T-cell (primary cell): ENCODE measurements around the gene ELP2. TPM values are rescaled to one million over a fixed set of nuclear protein-coding genes. Genes with fewer than 3 reads are reported as not detected.

Experiments used
- ATAC-seq, 4 experiments: fragments of 200-7000 bp in 3 of 4; fragments of 150-1000 bp in 1 of 4; cut with Tn5 transposase; replicated peaks in 1 of 4; 1 replicate in 3 of 4; 2 replicates in 1 of 4; pipeline ENCODE4 v1.10.0; 2021; ENCODE audit warnings: moderate library complexity in 3 of 4, mild to moderate bottlenecking in 2 of 4, moderate number of reproducible peaks in 1 of 4
- CTCF ChIA-PET, 2 donors: fragments of 300-600 bp; sonication (Branson Sonifier 250); formaldehyde crosslinking; loops; one replicate each; lab custom pipeline; 2022; ENCODE audit warnings: antibody characterized with exemption in 2 of 2; lab: Charles Lee
- POLR2A ChIA-PET, 2 donors: fragments of 300-600 bp; sonication (Branson Sonifier 250); formaldehyde crosslinking; loops; one replicate each; lab custom pipeline; 2022; ENCODE audit warnings: antibody characterized with exemption in 2 of 2; lab: Charles Lee
- DNase-seq, 35 experiments: peaks; one replicate each; pipeline versions ENCODE4 v3.0.0 to v3.0.0-alpha.2; 2013 to 2023
- H3K27ac ChIP-seq: one replicate; pipeline ENCODE4 v1.5.1; 2013; ENCODE audit warnings: low read length
- H3K27me3 ChIP-seq, 2 experiments: replicated peaks in 1 of 2; 1 replicate in 1 of 2; 2 replicates in 1 of 2; pipeline versions ENCODE4 v1.6.1 to v1.7.0; 2013; ENCODE audit warnings: low read length in 1 of 2, mixed read lengths in 1 of 2; ENCODE audit not compliant: control insufficient read depth in 2 of 2, insufficient read depth in 2 of 2; ENCODE audit errors: extremely low read depth in 1 of 2
- H3K36me3 ChIP-seq, 2 donors: 1 replicate in 1 of 2; 2 replicates in 1 of 2; pipeline versions ENCODE4 v1.6.1 to v1.7.0; 2013; ENCODE audit warnings: low read length in 1 of 2; ENCODE audit not compliant: control insufficient read depth in 2 of 2, insufficient read depth in 1 of 2; ENCODE audit errors: extremely low read depth in 1 of 2
- H3K4me1 ChIP-seq, 2 experiments: 1 replicate in 1 of 2; 2 replicates in 1 of 2; pipeline versions ENCODE4 v1.6.1 to v1.7.0; 2013; ENCODE audit warnings: low read length in 2 of 2, mixed read lengths in 1 of 2; ENCODE audit not compliant: insufficient read depth in 2 of 2, control insufficient read depth in 1 of 2; ENCODE audit errors: extremely low read depth in 1 of 2
- H3K4me3 ChIP-seq, 2 donors: 1 replicate in 1 of 2; 2 replicates in 1 of 2; pipeline versions ENCODE4 v1.5.1 to v1.7.0; 2013; ENCODE audit warnings: mild to moderate bottlenecking in 2 of 2, low read length in 1 of 2, moderate library complexity in 1 of 2; ENCODE audit not compliant: control insufficient read depth in 1 of 2; ENCODE audit errors: extremely low read depth in 1 of 2
- H3K9me3 ChIP-seq: 2 replicates; pipeline ENCODE4 v1.7.0; 2013
- H3K27ac Mint-ChIP-seq, 2 donors: one replicate each; pipeline ENCODE4 v1.8.0; 2020 to 2021; ENCODE audit warnings: mild to moderate bottlenecking in 2 of 2, mixed read lengths in 2 of 2
- H3K27me3 Mint-ChIP-seq, 2 donors: one replicate each; pipeline ENCODE4 v1.8.0; 2021 to 2022; ENCODE audit warnings: mixed read lengths in 2 of 2
- H3K36me3 Mint-ChIP-seq: one replicate; pipeline ENCODE4 v1.8.0; 2021; ENCODE audit warnings: mixed read lengths
- H3K4me1 Mint-ChIP-seq, 3 donors: one replicate each; pipeline ENCODE4 v1.8.0; 2020 to 2022; ENCODE audit warnings: mixed read lengths in 3 of 3, mild to moderate bottlenecking in 1 of 3
- H3K4me3 Mint-ChIP-seq, 3 donors: one replicate each; pipeline ENCODE4 v1.8.0; 2020 to 2022; ENCODE audit warnings: mild to moderate bottlenecking in 3 of 3, mixed read lengths in 3 of 3, moderate library complexity in 3 of 3
- H3K9me3 Mint-ChIP-seq, 3 donors: one replicate each; pipeline ENCODE4 v1.8.0; 2020 to 2022; ENCODE audit warnings: mixed read lengths in 3 of 3
- WGBS: methylation state at CpG from one replicate; pipeline ENCODE4 v1.1.5; 2013; ENCODE audit warnings: missing lambda C conversion rate; ENCODE audit not compliant: insufficient coverage; 5-methylcytosine and 5-hydroxymethylcytosine counted together
- total RNA-seq, 35 experiments: library from RNA in 6 of 35; stranded (reverse) in 6 of 35; fragments of 120-200 nt in 1 of 35; gene quantifications; one replicate each; pipeline versions ENCODE4 v1.2.1 to v1.2.4 and lab custom pipeline; 2013 to 2026

ELP2 gene
- total RNA-seq, 5 donors from 2014 or later (not counting 1 experiment from before 2014, with no cell fraction given): 109 to 156 (median 150) TPM

- Histone ChIP-seq H3K36me3 (peaks cover 6 to 89% of the 10 kb centered on the region in 2 donors), H3K27ac (no peak overlapping the region), H3K9me3 (no peaks in the 10 kb centered on the region), H3K4me1 (no peaks in the 10 kb centered on the region), H3K27me3 (no peaks in the 10 kb centered on the region), H3K4me3 (no peak overlapping the region)
- POLR2A ChIA-PET: interaction anchor here in 1 of 2 donors (0.7 kb wide), 1 partner anchor 20 kb away, joined by 3 read pairs; no protein-coding TSS in a partner anchor
- Mint-ChIP-seq H3K36me3 (peaks cover 65% of the 10 kb centered on the region), H3K27ac (no peak overlapping the region), H3K27me3 (no peaks in the 10 kb centered on the region), H3K4me1 (peaks cover 22 to 35% (median 23%) of the 10 kb centered on the region in 3 donors), H3K9me3 (no peaks in the 10 kb centered on the region), H3K4me3 (no peak overlapping the region)
- ATAC-seq (no peak), DNase-seq (no peak)
- WGBS: no CpG with 5 or more reads among the region's 2 CpGs
- CTCF ChIA-PET: interaction anchor here in 1 of 2 donors (0.7 to 1.0 kb wide), 2 partner anchors 20 to 129 kb away, joined by 3 to 6 read pairs; no protein-coding TSS in a partner anchor
Observed at GRCh38 chr18:36153771-36154170, 24.1 kb downstream of the ELP2 start.

GRCh38 chr18:36155851-36156757 lies 26.4 kb downstream of the ELP2 start:
- H3K4me3 Mint-ChIP-seq: no peak overlapping the region
- no peak overlapping the region for H3K27ac Mint-ChIP-seq
- ATAC-seq (no peak), DNase-seq (no peak)
- no peaks in the 10 kb centered on the region for H3K27me3 Mint-ChIP-seq
- Histone ChIP-seq H3K4me1 (no peaks in the 10 kb centered on the region), H3K9me3 (no peaks in the 10 kb centered on the region), H3K27ac (no peak overlapping the region), H3K27me3 (no peaks in the 10 kb centered on the region), H3K36me3 (peaks cover 0 to 88% of the 10 kb centered on the region in 2 donors), H3K4me3 (no peak overlapping the region)
- CTCF ChIA-PET: no interaction called here
- peaks cover 23 to 31% (median 29%) of the 10 kb centered on the region in 3 donors for H3K4me1 Mint-ChIP-seq
- POLR2A ChIA-PET: interaction anchor here in 1 of 2 donors (0.6 to 1.0 kb wide), 2 partner anchors 10 to 27 kb away, joined by 3 read pairs; partner anchors contain the start of gene SLC39A6
- 100% methylated on average over 2 of the region's 7 CpGs for WGBS
- peaks cover 66% of the 10 kb centered on the region for H3K36me3 Mint-ChIP-seq
- H3K9me3 Mint-ChIP-seq: no peaks in the 10 kb centered on the region

- Mint-ChIP-seq H3K9me3 (no peaks in the 10 kb centered on the region), H3K27ac (peak overlapping the region in 1 of 2 donors; percentile 41), H3K36me3 (peaks cover 70% of the 10 kb centered on the region), H3K27me3 (no peaks in the 10 kb centered on the region), H3K4me3 (no peak overlapping the region), H3K4me1 (peaks cover 23 to 37% (median 34%) of the 10 kb centered on the region in 3 donors)
- no peaks in the 10 kb centered on the region for H3K9me3 ChIP-seq
- CTCF ChIA-PET: no interaction called here
- H3K27me3 ChIP-seq: no peaks in the 10 kb centered on the region
- POLR2A ChIA-PET: no interaction called here
- H3K4me1 ChIP-seq: no peaks in the 10 kb centered on the region
- DNase-seq: no peak
- no peak overlapping the region for H3K4me3 ChIP-seq
- H3K36me3 ChIP-seq: peaks cover 0 to 93% of the 10 kb centered on the region in 2 donors
- ATAC-seq: no peak
- no peak overlapping the region for H3K27ac ChIP-seq
Observed at GRCh38 chr18:36157441-36157840, 27.7 kb downstream of the ELP2 start.

GRCh38 chr18:36158266-36158867 lies 28.7 kb downstream of the ELP2 start:
- Mint-ChIP-seq H3K4me1 (peaks cover 15 to 38% (median 29%) of the 10 kb centered on the region in 3 donors), H3K9me3 (no peaks in the 10 kb centered on the region), H3K27me3 (no peaks in the 10 kb centered on the region), H3K36me3 (peaks cover 66% of the 10 kb centered on the region), H3K27ac (peak overlapping the region in 1 of 2 donors; percentile 19), H3K4me3 (no peak overlapping the region)
- peaks cover 0 to 91% of the 10 kb centered on the region in 2 donors for H3K36me3 ChIP-seq
- WGBS: 80% methylated on average over 1 of the region's 5 CpGs
- H3K27ac ChIP-seq: no peak overlapping the region
- H3K4me3 ChIP-seq: no peak overlapping the region
- no peaks in the 10 kb centered on the region for H3K27me3 ChIP-seq
- CTCF ChIA-PET: no interaction called here
- DNase-seq (no peak), ATAC-seq (no peak)
- H3K4me1 ChIP-seq: no peaks in the 10 kb centered on the region
- POLR2A ChIA-PET: interaction anchor here in 1 of 2 donors (0.7 kb wide), 1 partner anchor 141 kb away, joined by 4 read pairs; no protein-coding TSS in a partner anchor
- H3K9me3 ChIP-seq: no peaks in the 10 kb centered on the region

- ATAC-seq (no peak), DNase-seq (no peak)
- Histone ChIP-seq H3K36me3 (peaks cover 0 to 84% of the 10 kb centered on the region in 2 donors), H3K27me3 (no peaks in the 10 kb centered on the region), H3K4me3 (no peak overlapping the region), H3K9me3 (no peaks in the 10 kb centered on the region), H3K4me1 (no peaks in the 10 kb centered on the region), H3K27ac (no peak overlapping the region)
- Mint-ChIP-seq H3K4me3 (no peak overlapping the region), H3K4me1 (peaks cover 10 to 33% (median 25%) of the 10 kb centered on the region in 3 donors), H3K36me3 (peaks cover 70% of the 10 kb centered on the region), H3K9me3 (no peaks in the 10 kb centered on the region), H3K27me3 (no peaks in the 10 kb centered on the region), H3K27ac (peak overlapping the region in 1 of 2 donors; percentile 34)
- no CpG with 5 or more reads among the region's 4 CpGs for WGBS
- ChIA-PET CTCF (interaction anchor here in 1 of 2 donors (0.7 kb wide), 1 partner anchor 49 kb away, joined by 4 read pairs; no protein-coding TSS in a partner anchor), POLR2A (interaction anchor here in 1 of 2 donors (0.7 kb wide), 1 partner anchor 16 kb away, joined by 12 read pairs; no protein-coding TSS in a partner anchor)
Observed at GRCh38 chr18:36160959-36161371, 31.3 kb downstream of the ELP2 start.

GRCh38 chr18:36162981-36163380 lies 33.3 kb downstream of the ELP2 start:
- CTCF ChIA-PET: interaction anchor here in 1 of 2 donors (0.5 to 0.6 kb wide), 2 partner anchors 20 to 173 kb away, joined by 3 read pairs; no protein-coding TSS in a partner anchor

More at GRCh38 chr18:36162981-36163380, 33.3 kb downstream of the ELP2 start:
- ATAC-seq: no peak
- Histone ChIP-seq H3K36me3 (peaks cover 0 to 81% of the 10 kb centered on the region in 2 donors), H3K27me3 (no peaks in the 10 kb centered on the region), H3K4me1 (no peaks in the 10 kb centered on the region), H3K4me3 (no peak overlapping the region), H3K27ac (no peak overlapping the region), H3K9me3 (no peaks in the 10 kb centered on the region)
- H3K27ac Mint-ChIP-seq: peak overlapping the region in 1 of 2 donors; percentile 12
- POLR2A ChIA-PET: interaction anchor here in 1 of 2 donors (0.5 to 0.7 kb wide), 2 partner anchors 452 to 670 kb away, joined by 3 to 4 read pairs; no protein-coding TSS in a partner anchor
- no peaks in the 10 kb centered on the region for H3K9me3 Mint-ChIP-seq
- no CpG with 5 or more reads among the region's 1 CpG for WGBS
- peaks cover 61% of the 10 kb centered on the region for H3K36me3 Mint-ChIP-seq
- H3K4me1 Mint-ChIP-seq: peaks cover 0 to 22% (median 15%) of the 10 kb centered on the region in 3 donors
- DNase-seq: no peak
- H3K27me3 Mint-ChIP-seq: no peaks in the 10 kb centered on the region
- H3K4me3 Mint-ChIP-seq: no peak overlapping the region
